HG03095 (cell line): ENCODE measurements around the gene BEAN1.

Experiments
- ATAC-seq: cut with Tn5 transposase; IDR thresholded peaks from one replicate; pipeline ENCODE4 v1.9.1; 2021; ENCODE audit warnings: moderate library complexity; ENCODE audit not compliant: unreplicated experiment

Gene BEAN1

GRCh38 chr16:66395806-66396555 is 31.1 kb upstream of the BEAN1 start:
- ATAC-seq, result no peak

GRCh38 chr16:66397736-66398433 is 29.2 kb upstream of the BEAN1 start:
- ATAC-seq, result no peak

GRCh38 chr16:66399031-66399430 is 28.1 kb upstream of the BEAN1 start:
- no peak for ATAC-seq

- ATAC-seq, result no peak
These were observed 27.2 kb upstream of the BEAN1 start for GRCh38 chr16:66399930-66400329.

GRCh38 chr16:66400503-66401380 is 26.4 kb upstream of the BEAN1 start:
- no peak for ATAC-seq

GRCh38 chr16:66401610-66402009 is 25.5 kb upstream of the BEAN1 start:
- ATAC-seq, result no peak

- ATAC-seq, result no peak
These were observed 24.9 kb upstream of the BEAN1 start for GRCh38 chr16:66402166-66402565.

- ATAC-seq, result no peak
These were observed 24.4 kb upstream of the BEAN1 start for GRCh38 chr16:66402591-66403230.

GRCh38 chr16:66403531-66404145 is 23.5 kb upstream of the BEAN1 start:
- ATAC-seq, result no peak

GRCh38 chr16:66405057-66405783 is 21.9 kb upstream of the BEAN1 start:
- ATAC-seq, result no peak

GRCh38 chr16:66406534-66407221 is 20.4 kb upstream of the BEAN1 start:
- no peak for ATAC-seq

- no peak for ATAC-seq
These were observed 18.7 kb upstream of the BEAN1 start for GRCh38 chr16:66408163-66409048.

- ATAC-seq, result no peak
These were observed 17.9 kb upstream of the BEAN1 start for GRCh38 chr16:66409156-66409555.

GRCh38 chr16:66412182-66412581 is 14.9 kb upstream of the BEAN1 start:
- no peak for ATAC-seq

GRCh38 chr16:66414891-66415290 is 12.2 kb upstream of the BEAN1 start:
- no peak for ATAC-seq

- ATAC-seq, result no peak
These were observed 11.0 kb upstream of the BEAN1 start for GRCh38 chr16:66416136-66416535.

- ATAC-seq, result no peak
These were observed 10.0 kb upstream of the BEAN1 start for GRCh38 chr16:66416939-66417700.
